Heart left ventricle (tissue), 13 donors: ENCODE data around the gene GPR171.

Experiments used
- CTCF ChIP-seq, 12 donors: fragments of 200-600 bp; sonication (generic) in 4 of 12; IDR thresholded peaks; one replicate each; pipeline versions ENCODE4 v1.5.0 to v1.8.0; 2018 to 2022; ENCODE audit warnings: antibody characterized with exemption in 12 of 12, mild to moderate bottlenecking in 5 of 12
- POLR2A ChIP-seq, 2 donors: fragments of 450-650 bp; IDR thresholded peaks; one replicate each; pipeline ENCODE4 v1.6.1; 2017; ENCODE audit warnings: antibody characterized with exemption in 2 of 2, mild to moderate bottlenecking in 2 of 2, moderate library complexity in 2 of 2
- donor health status: ischemic (EF 13 %, LVEDD 7.1; RV severe dilation, severe dysfunction).
- donor health status: DM: no; HTN: yes; CAD: no.
- donor health status: DM: no; HTN: no; CAD: no.
- donor health status: ischemic (EF 25% LVEDD 6.9; RV normal size, moderate dysfunction).
- donor health status: ischemic (EF 25% LVEDD 5.7; RV mildly dilated, moderate dysfunction).
- donor health status: ischemic (EF 35%, LVEDD 5.7; RV mildly dilated, moderate dysfunction).
- donor health status: nonischemic (EF 11% LVEDD 7.7; RV severe dilation, severe dysfunction).
- donor health status: DM: yes; HTN: yes; CAD: no.
- donor health status: PGD.
- donor health status: ischemic (EF 29% LVEDD 5.4; RV normal size, mild dysfunction).
- donor health status: nonischemic (EF 23%, LVEDD 6.1; RV moderate dilation, normal function).

- TF ChIP-seq POLR2A (IDR thresholded peaks at IDR 0.05) = no peak
- no peak for TF ChIP-seq CTCF (IDR thresholded peaks at IDR 0.05)
Measured at GRCh38 chr3:151155409-151156128, 47.4 kb downstream of the GPR171 start.
